SK-N-DZ (cell line): ENCODE results near the gene SAMSN1.

Source experiments
- DNase-seq: peaks from one replicate; pipeline ENCODE4 v3.0.0-alpha.2; 2015; ENCODE audit warnings: low spot score

Gene SAMSN1

DNA sequence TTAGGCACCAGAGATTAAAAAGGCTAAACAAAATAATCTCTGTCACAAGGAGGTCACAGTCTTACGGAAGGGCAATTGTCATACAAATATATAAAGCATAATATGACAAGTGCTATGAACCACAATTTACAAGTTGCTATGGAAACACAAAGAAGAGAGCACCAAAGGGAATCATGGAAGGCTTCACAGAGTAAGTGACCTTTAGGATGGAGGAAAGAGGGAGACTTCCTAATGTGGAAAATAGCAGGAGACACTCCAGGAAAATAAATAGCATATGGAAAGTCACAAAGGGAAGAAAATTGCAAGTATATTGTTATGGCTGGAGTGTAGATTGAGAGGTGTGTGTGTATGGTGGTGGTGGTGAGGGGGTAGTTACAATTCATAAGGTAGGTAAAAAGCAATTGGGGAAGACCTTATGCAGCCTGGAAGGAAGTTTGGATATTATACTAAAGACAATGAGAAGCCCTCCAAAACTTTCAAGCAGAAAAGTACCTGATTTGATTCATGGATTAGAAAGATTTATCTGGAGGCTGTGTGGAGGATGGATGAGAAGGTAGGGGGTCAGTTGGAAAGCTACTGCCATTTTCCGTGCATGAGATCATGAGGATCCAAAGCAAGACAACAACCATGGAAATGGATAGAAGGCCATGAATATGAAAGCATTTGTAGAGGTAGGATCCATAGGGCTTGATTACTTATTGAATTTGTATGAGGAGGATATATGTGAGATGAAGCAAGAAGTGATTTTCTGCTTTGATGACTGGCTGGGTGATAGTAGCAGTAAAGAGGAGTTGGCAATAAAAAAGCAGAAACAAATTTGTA, 61.7 kb downstream of the SAMSN1 start:
- DNase-seq = no peak

DNA sequence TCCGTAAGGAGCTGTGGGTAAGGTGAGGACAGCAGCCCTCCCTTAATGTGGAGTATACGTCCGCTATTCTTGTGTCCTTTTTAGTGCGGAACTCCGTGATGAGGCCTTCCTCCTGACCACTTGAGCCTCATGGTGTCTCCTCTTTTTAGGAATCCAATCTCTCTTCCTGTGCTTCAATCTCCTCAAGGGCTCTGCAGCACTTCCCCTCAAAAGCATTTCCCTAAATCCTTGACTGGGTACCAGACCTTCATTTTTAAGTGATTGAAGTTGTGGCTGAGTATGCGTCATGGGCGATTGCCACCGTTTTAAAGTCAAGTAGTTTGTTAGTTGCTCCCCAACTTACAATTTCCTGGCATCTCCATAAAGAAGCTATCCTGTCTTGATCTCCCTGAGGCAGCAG, 62.8 kb downstream of the SAMSN1 start:
- no peak for DNase-seq

DNA sequence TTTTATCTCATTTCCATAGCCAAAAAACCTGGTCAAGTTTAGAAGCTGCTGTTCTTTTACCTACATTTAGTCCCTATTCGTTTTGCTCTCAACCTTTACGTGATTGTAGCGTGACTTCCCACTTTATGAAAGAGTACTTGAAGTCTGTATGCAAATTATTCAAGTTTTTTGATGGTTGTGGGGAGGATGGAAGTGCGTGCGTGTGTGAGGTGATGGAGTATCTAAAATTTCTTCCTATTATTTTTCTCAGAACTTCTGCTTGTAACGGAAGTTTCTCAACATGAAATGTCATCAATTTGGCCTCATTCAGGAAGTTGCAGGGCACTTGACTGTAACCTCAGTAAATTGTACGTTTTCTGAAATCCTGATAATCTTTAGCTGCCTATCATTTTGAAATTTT, 64.0 kb downstream of the SAMSN1 start:
- no peak for DNase-seq

DNA sequence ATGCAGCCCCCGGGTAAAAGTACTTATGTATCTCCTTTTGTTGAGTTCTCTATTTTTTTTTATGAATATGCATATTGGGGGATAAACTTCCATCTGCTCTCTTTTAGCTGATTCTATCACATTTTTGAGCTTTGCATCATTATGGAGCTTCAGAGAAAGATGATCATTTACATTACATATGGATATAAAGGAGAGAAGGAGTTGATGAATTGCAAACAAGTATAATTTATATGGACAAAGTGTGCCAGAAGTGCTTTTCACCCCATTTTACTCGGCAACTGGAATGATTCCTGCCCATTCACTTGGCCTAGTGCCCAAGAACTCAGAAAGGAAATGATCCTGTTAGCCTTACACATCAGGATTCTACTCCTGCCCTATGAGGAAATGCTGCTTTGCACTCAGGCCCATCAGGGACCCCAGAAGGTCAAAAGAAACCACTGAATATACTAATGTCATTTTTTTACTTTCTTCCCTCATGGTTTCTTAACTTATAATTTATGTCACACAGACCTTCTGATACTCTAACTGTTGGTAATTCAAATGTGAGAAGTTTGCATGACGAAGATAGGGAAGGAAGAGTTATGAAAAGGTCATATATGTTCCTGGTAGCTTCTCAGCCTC, 65.6 kb downstream of the SAMSN1 start:
- no peak for DNase-seq

DNA sequence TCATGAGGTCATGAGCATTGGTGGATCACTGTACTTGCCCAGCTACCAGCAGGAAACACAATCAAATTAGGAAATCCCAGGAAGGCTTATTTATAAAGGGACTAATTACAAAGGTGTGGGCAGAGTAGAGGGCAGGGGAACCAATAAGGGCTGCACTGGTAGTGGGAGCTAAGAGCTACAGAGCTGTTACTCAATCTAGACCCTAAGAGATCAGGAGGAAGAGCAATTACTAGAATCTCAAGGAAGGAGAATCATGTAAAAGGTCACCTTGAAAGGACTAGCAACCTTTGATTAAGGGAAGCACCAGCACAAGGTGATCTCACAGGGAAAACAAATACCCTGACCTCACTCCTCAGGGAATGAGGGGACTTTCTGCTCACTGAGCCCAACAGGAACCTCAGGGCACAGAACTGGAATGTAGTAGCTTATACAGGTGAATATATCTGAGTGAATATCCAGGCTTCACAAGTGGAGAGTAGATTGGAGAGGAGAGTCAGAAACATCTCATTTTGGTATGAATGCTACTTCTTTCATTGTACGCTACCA, 66.8 kb downstream of the SAMSN1 start:
- no peak for DNase-seq

DNA sequence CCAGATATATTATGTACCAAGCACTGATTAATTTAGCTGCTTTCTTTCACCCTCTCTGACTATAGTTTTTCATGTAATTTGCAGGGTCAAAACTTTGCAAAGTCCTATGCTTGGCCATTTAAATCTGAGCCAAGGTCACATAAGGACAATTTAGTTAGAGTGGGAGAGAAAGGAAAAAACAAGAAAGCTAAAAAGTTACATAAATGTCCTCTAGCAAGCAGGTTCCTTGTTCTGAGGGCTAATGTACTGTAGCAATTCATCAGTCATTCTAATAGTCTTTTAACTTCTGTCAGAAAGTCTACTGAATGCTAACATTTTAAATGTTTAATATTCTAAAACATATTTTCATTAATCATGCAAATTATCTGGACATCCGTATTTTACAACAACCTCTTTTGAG, 68.3 kb downstream of the SAMSN1 start:
- DNase-seq = no peak

DNA sequence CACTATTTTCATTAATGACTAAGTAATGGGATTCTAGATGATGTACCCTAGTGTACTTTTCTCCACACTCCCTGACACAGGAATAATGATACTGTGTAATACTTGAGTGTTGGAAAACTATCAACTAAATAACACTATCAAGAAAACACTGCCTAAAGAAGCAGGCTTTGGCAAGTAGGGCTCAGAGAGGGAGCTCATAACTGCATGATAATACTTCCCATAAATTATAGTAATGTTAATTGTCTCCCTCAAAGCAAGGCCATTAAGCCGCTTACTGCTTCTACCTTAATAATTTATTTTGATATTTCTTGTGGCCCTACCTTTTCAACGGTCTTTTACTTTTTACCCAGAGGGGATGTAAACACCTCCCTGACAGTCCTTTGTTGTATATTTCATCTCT, 69.0 kb downstream of the SAMSN1 start:
- no peak for DNase-seq

DNA sequence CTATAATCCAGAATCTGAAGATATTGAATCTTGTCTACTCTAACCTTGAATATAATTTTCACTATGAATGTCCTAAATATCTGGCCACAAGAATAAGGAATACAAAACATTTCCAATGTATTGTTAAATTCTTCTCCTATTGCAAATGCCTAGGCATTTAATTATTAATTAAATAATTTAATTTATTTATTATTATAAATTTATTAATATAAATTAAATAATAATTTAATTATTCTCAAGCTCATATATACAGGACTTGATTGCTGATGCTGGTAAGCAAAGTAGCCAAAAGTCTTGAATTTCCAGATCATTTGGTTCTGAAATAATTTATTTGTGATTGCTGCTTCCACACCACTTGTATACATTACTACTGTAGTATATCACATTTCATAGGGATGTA, 71.1 kb downstream of the SAMSN1 start:
- no peak for DNase-seq

DNA sequence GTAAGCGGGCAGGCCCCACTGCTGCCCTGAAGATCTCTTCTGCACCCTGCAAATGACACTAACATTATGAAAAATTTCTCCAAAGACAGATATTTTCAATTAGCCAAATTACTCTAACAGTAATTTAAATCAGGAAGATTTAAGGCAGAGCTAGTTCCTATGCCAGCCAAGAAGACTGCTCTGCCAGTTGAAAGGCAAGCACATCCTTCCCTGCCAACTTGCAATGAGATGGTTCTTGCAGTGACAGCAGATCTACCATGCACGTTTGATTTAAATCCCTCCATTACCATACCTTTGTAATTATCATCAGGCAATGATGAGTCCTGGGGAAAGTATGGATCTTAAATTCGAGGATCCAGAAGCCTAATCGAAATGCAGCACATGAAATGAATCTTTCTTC, 76.5 kb downstream of the SAMSN1 start:
- no peak for DNase-seq

DNA sequence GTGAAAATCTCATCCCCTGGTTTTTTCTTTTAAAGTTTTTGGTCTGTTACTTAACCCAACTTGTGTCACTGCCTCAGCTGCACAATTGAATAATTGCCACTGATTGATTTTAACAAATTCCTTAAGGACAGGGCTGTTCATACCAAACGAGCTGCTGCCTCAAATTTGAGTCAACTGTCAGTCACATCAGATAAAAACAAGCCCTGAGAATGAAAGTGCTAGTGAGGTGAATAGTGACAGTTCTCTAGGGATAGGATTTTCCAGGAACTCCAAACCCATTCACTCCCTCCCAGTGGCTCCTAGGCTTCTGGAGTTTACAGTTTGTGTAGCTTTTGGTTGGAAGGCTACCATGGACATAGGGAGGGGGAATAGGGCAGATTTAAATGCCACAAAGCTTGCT, 79.4 kb downstream of the SAMSN1 start:
- DNase-seq = no peak

DNA sequence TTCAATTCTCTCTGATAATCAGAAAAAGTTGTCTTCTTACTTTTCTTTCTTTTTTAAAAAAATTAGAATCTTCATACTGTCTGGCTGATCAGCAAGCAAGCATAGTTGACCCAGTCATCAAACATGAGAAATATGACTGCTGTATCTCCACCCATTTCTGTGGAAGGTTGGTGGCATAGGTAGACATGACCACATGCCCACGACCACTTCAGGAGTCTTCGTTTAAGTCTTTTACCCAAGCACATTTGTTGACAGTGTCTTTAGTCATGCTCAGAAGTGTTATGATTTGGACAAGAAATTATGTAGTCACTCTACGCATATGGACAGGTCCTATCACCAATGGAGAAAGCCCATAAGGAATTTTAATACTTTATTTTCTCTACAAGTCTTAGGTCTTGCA, 88.4 kb downstream of the SAMSN1 start:
- DNase-seq = no peak

DNA sequence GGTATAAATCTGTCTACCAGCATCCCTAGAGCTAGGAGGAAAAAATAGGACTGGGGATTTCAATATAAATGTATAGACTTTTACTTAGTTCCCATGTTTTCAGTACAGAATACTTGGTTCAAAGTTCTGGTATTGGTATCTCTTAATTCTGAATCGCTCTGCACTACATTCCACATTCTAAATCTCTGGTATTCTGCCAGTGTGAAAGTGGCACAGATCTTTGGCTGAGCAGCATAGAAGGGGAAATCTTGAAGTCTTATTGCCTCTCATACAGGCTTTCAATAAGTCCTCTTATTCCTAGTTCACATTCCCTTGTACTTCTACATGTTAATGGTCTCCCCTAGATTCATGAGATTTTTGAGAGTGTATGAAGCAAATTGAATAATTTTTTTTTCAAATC, 89.2 kb downstream of the SAMSN1 start:
- DNase-seq = no peak

DNA sequence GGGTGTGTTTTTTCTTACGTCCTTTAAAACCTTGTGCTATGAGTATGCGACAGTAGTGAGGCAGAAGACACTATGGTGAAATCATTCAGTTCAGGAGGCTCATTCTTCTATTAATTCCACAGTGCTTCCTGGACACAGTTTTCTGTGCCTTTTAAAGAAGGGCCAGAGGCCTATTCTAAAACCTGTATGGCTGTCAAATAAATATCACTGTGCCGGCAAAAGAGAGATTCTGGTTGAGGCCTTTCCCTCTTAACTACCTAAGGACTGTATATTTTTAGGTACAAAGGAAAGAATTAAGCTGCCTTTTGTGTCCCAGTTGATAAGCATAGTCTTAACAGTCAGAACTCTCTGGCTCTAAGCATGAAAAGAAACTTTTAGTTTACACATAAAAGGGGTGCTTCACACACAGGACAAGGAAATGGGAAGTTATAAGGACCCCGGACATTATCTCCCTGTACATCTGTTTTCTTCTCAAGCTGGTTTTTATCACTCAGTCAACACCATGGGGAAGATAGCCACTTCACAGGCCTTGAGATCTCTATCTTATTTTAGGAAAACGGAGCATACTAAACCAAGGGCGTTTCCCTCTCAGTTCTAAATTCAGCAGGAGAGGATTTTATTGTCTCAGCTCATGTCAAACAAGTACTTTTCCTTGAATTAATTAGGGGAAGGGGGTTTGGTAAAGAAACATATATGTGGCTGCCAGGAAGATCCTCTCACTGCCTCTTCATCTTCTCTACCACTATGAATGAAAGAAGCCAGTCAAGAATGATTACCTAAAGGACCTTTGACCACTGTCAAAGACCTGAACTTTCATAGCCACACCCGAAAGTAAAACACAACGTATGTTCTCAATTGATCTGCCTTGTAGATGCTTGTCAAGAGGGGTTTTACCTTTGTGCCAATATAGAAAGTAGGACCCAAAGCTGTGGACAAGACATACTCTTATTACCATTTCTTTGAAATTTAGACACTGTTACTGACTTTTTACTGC, 91.8 kb downstream of the SAMSN1 start:
- peak; percentile 72 for DNase-seq

DNA sequence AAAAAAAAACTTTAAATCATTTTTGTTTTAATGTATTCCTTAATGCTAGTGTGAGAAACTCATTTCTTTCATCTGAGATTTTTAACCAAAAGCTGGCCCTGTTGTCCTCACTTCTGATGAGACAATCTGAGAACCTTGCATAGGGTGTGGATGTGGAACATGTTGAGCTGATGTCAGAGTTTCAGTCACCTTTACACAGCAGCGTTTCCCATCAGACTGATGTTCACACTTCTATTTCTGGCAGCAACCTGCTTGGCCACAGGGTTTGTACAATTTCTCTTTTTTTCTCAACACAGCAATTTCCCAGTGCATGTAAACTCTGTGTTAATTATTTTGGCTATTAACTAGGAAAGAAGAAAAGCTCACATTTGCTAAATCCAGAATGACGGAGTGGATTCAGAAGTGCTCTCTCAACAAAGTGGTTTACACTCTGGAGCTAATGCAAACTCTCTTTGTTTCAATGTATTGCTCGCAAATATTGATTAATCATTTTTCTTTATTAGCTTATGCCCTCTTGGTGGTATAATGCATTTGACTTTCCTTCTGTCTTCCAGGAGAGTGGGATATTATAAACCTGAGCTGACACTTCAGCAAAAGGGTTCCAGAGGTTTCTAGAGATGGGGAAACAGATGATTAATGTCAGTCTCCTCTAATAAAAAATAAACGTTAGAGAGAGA, 92.6 kb downstream of the SAMSN1 start:
- no peak for DNase-seq

DNA sequence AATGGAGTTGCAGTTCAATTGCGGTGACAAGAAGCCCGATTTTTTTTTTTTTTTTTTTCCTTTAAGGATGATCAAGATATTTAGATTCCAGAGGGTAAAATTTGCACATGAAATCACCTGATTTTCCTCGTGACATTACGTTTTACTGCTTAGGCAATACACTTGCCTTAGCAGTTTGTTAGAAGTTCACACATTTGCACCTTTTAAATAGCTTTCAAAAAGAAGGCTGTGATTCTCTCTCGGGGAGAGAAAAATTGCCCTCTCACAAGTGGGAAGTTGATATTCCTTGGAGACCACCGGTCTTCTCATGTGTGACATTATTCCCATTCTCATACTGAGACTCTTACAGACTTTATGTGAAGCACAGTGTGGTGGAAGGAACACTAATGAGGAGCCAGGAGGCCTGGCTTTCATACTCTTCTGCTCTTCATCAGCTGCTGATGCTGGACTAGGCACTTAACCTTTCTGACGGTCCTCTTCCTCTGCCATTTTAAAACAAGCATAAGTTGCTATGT, 93.3 kb downstream of the SAMSN1 start:
- DNase-seq = no peak

DNA sequence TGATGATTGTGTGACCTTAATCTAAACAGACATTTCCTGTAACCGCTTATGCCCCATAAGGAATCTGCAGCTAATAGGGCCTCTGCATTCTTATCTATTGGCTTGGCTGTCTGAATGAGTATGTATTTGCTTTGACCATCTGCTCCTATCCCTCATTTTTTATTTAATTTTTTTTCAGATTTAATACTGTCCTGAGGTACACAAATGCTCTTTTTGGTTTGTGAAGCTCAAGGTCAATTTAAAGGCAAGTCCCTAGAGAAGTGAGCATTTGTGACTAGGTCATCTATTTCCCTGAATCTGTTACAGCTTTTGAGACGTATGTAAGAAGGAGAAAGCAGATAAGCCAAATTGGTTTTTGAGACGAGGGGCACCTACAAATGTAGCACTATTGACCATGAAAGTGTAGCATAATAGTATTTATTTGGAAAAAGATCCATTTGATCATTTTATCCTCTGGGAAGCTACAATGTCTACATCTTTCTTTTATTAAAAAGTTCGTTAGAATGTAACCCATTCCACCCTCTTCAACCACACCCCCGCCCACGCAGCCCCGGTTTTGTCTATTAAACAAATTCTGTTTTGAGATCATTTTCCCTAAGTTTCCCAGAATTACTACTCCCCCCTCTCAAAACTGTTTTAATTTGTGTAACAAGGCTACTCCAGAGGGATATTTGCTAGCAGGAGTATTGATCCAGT, 93.9 kb downstream of the SAMSN1 start:
- no peak for DNase-seq

DNA sequence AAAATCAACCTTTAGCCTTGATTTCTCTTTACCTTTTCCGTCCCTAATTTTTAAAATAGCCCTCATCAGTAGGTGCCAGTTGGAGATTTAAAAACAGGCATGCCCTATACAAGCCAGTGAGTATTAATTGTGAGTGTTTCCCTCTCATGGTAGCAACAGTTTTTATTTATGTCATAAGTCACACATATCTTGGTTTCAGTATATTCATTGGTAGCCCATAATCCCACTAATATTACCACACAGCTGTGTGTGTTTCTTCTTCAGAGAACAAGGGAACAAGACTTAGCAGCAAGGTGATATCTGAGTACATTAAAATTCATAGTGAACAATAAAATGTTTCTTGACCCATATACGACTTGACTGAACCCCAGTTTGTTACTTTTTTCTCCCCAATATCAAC, 94.6 kb downstream of the SAMSN1 start:
- no peak for DNase-seq

DNA sequence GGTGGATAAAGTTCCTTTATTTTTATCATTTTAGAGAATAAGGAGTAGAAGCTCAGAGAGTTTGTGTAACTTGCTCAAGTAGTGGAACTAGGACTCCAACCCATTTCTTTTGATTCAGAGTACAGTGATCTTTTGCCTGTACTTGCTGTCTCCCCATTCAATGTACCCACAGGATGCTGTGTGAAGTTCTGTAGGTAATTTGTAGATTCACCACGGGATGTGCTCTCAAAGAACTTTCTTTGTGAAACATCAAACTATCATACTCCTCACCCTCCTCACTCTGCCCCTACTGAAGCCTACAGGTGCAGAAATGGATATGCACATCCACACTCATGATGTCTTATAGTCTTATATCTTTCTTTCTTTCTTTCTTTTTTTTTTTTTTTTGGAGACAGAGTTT, 97.3 kb downstream of the SAMSN1 start:
- no peak for DNase-seq

DNA sequence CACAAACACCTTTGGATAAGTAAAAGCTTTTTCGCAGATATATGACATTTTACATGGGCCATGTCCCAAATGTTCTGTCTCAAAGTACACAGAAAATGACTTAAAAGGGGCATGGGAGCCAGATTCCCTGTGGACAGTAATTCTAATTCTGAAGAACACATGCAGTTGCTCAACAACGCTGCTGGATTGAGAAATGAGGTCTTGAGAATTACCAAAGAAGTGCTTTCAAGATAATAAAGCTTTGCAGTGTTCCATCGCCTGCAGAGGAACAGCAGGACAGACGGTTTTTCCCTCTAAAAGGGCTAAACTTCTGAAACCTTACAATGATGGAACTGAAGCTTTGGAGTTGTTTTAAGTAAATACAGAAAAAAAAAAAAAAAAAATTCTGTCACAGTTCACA, 107.9 kb downstream of the SAMSN1 start:
- no peak for DNase-seq

DNA sequence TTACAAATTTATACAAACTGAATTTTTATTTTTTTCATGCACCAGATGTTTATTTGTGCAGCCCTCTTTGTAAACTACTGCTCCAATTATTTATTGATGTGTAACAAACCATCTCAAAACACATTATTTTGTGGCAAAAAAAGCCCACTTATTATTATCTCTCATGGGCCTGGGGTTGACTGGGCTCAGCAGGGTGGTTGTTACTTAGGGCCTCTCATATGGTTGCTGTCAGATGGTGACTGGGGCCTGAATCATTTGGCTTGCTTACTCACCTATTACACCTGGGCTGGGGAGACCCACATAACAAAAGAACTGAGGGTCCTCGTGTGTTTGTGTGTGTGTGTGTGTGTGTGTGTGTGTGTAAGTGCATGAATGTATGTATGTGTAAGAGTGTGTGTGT, 110.7 kb downstream of the SAMSN1 start:
- DNase-seq = no peak
